Activated CD4-positive, alpha-beta T cell treated with anti-CD3 and anti-CD28 coated beads, Interleukin-2, amount 50 U/mL, for 16 hours (primary cell): ENCODE results near the gene HGFAC.
A peak's percentile ranks its signal among the peaks of the same experiment; 100 is the strongest.

Experiments used
- DNase-seq: peaks from one replicate; pipeline ENCODE4 v3.0.0-alpha.2; 2020

The HGFAC gene

GRCh38 chr4:3476936-3477749 is 35.4 kb downstream of the HGFAC start:
- no peak for DNase-seq

GRCh38 chr4:3477750-3478430 is 36.1 kb downstream of the HGFAC start:
- DNase-seq = no peak

DNA sequence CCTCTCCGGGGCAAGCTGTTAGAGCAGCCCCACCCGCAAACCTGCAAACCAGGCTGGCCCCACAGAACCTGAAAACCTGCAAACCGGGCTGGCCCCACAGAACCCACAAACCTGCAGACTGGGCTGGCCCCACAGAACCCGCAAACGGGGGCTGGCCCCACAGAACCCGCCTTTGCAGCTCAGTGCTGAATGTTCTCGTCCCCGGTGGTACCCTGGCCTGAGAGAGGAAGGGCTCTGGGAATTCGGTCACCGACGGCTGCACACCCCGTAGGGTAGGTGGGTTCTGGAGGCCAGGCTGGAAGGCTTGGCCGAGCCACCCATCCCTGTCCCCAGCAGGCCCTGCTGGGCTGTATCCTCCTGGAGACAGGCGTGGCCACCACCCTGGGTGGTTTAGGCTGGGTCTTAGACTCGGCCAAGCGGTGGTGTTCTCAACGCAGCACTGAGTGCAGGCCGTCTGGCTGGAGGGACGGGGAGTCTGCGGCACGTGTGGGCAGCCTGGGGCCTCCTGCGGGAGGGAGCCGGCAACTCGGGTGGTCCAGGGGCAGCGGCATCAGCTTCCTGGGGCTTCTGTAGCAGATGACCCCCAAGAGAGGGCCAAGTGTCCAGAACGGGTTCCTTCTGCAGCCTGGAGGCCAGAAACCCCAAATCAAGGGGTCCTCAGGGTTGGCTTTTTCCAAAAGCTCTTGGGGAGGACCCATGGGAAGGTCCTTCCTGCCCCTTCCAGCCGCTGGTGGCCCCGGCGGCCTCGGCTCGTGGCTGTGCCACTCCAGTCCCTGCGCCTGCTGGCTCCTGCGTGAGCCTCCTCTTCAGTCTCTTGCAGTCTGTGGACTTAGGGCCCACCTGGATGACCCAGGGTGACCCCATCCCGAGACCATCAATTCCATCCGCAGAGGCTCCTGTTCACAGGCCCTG is 36.9 kb downstream of the HGFAC start:
- no peak for DNase-seq

DNA sequence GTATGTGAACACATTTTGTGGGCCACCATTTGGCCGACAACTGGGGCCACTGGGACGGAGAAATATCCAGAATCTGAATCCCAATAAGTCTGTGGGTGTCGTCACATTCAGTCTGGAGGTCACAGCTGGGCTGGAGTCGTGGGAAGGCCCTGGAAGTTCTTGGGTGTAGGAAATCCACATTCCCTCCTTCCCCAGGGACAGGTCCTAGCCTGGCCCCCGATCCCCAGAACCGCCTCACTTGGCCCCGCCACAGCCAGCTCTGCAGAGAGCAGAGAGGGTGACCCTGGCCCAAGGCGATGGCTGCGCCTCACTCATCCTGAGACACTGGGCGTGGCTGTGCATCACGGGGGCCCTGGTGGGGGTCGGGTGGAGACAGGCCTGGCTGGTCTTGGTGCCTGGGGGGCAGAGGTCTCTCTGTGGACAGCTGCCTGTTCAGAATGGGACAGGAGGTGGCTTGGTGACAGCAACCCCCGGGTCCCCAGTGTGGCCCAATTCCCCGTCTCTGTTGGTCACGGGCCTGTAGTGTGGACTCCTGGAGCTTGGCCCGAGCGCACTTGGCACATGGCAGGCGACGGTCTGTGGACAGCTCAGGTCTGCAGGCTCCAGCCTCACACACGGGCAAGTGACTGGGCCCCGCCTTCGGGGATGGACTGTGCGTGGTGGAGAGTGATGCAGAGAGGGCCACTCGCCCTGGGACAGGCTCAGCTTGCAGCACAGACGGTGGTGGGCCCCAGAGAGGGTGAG is 37.8 kb downstream of the HGFAC start:
- no peak for DNase-seq

DNA sequence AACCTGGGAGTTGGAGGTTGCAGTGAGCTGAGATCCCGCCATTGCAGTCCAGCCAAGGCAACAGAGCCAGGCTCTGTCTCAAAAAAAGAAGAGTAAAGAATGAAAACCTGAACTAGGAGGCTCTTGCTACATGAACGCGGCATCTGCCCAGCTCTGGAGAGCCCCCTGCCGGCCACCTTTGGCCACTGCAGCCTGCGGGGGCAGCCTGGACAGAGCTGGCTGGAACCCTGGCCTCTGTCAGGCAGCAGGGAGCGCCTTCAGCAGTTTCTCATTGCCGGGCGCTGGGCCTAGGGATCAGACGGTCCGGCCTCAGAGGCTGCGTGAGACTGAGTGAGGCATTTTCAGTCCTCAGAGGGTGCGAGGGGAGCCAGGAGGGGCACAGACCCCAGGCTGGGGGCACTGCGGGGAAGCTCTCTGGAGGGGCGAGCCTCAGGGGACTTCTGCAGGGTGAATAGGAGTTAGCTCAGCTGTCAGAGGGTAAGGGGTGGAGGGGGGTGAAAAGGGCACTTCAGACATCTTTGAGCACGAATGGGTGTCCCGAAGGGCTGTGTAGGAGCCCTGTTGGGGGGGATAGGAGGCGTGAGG is 38.9 kb downstream of the HGFAC start:
- peak; percentile 80 for DNase-seq

DNA sequence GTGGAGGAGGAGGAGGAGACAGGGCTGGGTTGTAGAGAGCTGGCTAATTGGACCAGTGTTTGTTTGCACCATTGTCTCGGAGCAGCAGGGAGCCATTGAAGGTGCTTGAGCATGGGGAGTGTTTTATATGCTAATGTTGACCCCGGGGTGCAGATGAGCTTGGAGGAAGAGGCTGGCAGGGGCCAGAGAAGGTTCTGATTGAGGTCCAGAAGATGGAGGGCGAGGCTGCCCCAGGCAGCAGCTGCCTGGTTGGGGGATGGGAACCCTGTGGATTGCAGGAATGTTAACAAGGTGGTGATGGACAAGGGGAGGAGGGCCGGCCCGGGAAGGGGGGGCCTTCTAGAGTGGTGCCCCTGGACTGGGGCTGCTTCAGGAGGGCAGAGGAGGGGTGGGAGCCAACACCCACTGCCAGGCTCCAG is 39.4 kb downstream of the HGFAC start:
- no peak for DNase-seq

DNA sequence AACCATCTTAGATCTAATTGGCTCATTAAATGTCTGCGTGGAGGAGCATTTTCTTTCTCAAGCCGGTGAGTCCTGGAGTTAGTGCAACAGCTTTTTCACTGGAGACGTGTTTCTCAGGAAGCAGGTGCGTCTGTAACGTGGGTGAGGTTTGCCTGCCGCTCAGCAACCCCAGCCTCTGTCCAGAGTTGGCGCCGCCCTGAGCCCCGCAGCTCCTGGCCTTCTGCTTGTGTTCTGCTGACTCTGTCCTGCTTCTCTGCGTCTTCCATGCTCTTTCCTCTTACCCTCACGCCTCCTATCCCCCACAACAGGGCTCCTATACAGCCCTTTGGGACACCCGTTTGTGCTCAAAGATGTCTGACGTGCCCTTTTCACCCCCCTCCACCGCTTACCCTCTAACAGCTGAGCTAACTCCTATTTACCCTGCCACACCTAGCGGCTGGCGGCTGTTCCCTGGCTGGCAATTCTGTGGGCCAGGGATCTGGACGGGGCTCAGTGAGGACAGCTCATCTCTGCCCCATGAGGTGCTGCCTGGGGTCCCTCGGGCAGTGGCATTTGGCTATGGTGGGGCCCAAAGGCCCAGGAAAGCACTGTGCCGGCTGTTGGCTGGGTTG is 40.1 kb downstream of the HGFAC start:
- no peak for DNase-seq

GRCh38 chr4:3482707-3483106 is 40.9 kb downstream of the HGFAC start:
- no peak for DNase-seq

DNA sequence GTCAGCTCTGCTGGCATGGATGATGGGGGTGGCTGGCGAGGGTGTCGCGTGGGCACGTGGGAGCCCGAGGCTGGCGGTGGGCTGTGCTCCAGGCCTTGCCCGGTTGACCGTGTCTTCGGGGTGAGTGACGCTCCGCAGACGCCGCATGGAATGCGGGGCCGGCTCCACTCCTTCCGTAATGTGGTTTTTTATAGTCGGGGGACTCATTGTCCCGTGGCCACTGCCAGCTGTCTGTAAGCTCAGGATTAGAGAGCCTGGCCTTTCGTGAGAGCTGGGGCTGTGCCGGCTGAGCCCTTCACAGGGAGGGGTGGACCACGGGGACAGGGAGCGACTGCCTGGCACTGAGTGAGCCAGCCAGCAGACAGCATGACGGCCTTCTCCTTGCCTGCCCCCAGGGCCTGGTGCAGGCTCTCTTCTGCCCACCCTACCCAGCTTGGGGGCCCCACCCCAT is 41.7 kb downstream of the HGFAC start:
- DNase-seq = no peak

- DNase-seq = no peak
Measured at GRCh38 chr4:3484057-3484973, 42.5 kb downstream of the HGFAC start.

- DNase-seq = no peak
Measured at GRCh38 chr4:3485011-3485791, 43.4 kb downstream of the HGFAC start.

DNA sequence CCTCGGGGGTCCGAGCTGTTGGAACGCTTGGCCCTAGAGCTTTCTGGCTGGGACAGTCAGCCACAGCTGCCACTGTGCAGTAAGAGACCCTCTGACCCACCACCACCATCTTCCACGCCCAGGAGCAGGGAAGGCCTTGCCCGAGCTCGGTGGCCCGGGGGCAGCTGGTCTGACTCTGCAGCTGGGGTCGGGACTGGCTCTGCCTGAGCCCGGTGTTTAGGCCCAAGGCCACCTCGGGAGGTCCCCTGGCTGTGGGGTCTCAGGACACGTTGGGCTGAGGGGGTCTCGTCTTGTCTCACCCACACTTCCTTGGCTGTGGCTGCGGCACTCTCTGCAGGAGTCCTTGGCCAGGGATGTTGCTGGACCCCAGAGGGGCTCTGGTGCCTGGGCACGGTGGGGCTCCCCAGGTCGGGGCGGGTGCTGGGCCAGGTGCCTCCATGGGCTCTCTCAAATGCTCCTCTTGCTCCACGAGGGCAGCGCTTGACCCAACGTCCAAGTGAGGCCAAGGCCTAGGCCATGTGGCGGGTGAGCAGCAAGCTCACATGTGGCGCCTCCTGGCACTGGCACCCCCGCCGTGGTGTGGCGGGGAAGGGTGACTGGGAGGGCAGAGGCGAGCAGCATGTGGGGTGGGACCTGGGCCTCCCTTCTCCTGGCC is 44.2 kb downstream of the HGFAC start:
- DNase-seq = no peak

DNA sequence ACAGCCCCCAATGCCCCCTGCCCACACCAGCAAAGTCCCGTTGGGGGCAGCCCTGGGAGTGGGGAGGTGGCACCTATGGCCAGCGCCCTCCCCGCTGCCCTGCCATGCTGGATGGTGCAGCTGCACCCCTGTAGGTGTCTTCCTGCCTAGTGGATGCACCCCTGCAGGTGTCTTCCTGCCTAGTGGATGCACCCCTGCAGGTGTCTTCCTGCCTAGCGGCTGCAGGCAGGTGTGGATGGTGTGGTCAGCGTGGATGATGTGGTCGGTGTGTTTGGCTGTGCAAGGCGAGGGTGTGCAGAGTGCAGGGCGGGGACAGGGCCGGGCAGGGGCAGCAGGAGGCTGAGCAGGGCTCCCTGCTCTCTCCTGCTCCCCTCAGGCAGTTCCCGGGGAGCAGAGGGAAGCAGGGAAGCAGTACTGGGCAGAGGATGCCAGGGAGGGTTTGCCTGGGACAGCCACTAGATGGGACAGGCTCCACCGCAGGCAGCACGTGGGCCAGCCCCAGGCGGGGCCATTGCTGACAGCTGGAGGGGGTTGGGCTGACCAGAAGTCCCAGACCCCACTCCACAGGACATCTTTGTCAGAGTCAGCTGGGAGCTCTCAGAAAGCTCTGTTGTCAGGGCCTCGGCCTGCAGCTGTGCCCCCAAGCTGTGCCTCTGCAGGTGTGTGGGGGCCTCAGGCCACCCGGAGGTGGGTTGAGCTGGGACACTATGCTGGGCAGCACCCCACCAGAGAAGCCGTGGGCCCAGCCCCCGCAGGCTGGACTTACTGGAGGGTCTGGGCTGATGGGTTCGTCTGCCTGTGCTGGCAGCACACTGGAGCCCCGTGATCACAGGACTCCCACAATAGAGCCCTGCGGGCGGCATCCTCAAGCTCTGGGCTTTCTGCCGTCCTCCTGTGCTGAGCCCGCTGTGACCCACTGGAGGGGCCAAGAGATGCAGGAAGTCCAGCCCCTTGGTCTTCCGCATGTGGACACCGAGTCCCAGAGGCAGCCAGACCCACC is 45.1 kb downstream of the HGFAC start:
- DNase-seq = no peak

DNA sequence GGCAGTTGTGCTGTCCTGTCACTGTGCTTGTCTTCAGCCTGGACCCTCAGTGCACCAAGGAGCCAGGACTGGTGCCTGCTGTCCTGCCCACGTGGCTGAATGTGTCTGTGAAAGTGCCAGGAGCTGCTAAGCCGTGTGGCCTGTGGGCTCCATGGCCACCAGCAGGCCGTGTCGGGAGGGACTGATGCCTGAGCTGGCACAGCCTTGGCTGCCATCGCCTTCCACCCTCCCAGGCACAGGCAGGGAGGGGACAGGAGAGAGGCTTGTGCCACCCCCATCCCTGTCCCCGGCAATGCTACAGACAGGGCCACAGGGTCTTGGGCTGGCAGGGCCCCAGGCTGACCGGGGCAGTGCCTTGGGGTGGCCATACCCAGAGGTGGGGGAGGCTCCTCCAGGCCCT is 46.1 kb downstream of the HGFAC start:
- no peak for DNase-seq

GRCh38 chr4:3488820-3489219 is 47.1 kb downstream of the HGFAC start:
- no peak for DNase-seq

DNA sequence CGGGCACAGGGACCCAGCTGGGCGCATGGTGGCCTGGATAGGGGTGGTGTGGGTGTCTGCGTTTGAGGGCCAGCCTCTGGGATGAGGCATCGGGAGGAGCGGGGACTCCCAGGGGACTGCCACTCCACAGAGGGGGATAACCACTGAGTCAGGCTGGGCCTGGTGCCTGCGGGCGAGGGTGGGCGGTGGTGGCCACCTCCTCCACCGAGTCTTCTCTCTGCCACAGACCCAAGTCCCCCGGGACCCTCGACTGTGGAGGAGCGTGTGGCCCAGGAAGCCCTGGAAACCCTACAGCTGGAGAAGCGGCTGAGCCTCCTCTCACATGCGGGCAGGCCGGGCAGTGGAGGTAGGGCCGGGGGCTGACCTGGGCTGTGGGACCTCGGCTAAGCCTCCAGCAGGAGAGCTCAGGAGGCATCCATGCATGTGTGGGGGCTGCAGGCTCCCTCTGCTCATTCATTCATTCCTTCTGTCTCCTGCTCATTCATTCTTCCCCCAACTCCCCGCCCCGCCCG is 47.7 kb downstream of the HGFAC start:
- DNase-seq = no peak

DNA sequence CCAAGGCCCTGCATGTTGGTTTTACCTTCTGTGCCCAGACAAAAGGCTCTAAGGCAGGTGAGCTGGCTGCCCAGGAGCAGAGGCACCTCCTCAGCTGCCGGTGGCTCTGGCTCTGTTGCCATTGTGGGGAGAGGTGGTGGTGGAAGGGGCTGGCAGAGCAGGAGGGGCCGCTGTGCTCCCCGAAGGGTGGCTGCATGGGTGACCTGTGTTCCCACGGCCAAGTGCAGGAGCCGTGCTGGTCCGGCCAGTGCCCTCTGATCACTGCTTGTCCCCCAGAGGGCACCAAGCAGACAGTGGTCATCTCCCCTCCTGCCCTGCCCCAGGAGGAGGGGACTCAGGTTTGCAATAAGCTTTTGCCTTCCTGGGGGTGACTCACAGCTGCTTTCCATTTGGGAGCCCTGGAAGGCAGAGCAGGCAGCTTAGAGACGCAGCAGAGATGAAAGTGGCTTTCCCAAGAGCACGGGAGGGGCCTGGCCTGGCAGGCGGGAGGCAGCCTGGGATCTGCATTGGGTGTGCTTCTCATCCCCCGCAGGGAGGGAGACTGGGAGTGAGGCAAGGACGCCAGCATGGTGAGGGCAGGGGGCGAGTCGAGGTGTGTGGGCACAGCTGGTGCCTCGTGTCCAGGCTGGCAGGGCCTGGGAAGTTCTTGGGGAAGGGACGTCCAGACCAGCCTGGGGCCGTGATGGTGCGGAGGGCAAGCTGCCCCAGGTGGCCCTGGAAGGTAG is 50.1 kb downstream of the HGFAC start:
- no peak for DNase-seq
